ENCODE results near the gene NOP9.

DNA sequence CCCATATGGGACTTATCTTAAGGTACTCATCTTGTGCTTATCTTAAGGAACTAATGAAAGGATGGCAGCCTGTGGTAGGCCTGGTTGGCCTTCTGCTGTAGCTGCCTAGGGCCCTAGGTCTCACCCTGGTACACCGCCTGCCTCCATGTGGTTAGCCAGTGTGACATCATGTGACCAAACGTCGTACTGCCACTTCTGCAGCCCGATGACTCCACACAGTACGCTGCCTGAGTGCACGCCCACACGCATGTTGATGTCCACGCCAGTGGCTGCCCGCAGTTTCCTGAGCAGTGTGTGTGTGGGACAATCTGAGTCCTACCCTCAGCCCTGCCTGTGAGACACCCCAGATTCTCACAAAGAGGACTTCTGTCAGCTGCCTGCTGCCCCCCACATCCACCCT lies 30.1 kb downstream of the NOP9 start:
- TF ChIP-seq POLR2A (IDR thresholded peaks at IDR 0.05): no peak
- TF ChIP-seq, protein P1, sequence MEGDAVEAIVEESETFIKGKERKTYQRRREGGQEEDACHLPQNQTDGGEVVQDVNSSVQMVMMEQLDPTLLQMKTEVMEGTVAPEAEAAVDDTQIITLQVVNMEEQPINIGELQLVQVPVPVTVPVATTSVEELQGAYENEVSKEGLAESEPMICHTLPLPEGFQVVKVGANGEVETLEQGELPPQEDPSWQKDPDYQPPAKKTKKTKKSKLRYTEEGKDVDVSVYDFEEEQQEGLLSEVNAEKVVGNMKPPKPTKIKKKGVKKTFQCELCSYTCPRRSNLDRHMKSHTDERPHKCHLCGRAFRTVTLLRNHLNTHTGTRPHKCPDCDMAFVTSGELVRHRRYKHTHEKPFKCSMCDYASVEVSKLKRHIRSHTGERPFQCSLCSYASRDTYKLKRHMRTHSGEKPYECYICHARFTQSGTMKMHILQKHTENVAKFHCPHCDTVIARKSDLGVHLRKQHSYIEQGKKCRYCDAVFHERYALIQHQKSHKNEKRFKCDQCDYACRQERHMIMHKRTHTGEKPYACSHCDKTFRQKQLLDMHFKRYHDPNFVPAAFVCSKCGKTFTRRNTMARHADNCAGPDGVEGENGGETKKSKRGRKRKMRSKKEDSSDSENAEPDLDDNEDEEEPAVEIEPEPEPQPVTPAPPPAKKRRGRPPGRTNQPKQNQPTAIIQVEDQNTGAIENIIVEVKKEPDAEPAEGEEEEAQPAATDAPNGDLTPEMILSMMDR (IDR thresholded peaks at IDR 0.05): no peak
